Inflammatory macrophage treated with lipopolysaccharide for 4 hours (primary cell): ENCODE data around the gene DTNBP1.

Experiments used
- DNase-seq: peaks from one replicate; pipeline ENCODE4 v3.0.0-alpha.2; 2020

The DTNBP1 gene

GRCh38 chr6:15476631-15477380 lies 186.0 kb downstream of the DTNBP1 start:
- no peak for DNase-seq

- DNase-seq = no peak
These were observed 187.0 kb downstream of the DTNBP1 start for GRCh38 chr6:15475872-15476271.

- DNase-seq = no peak
These were observed 187.6 kb downstream of the DTNBP1 start for GRCh38 chr6:15475261-15475660.

GRCh38 chr6:15474196-15474595 lies 188.6 kb downstream of the DTNBP1 start:
- DNase-seq = peak; percentile 54

- peak; percentile 73 for DNase-seq
These were observed 189.1 kb downstream of the DTNBP1 start for GRCh38 chr6:15473741-15474161.

- no peak for DNase-seq
These were observed 189.7 kb downstream of the DTNBP1 start for GRCh38 chr6:15473174-15473573.
